Measurements from ENCODE around the gene SPESP1.
"Not testable (repeated sequence)": the region's sequence is repeated elsewhere in the genome, so short reads cannot be mapped to it uniquely, and the experiment has no call there.

SPESP1 gene

GRCh38 chr15:68962465-68962864 lies 32.1 kb downstream of the SPESP1 start:
- DNase-seq (ENCODE audit: low read depth in 1 of 2, low spot score in 1 of 2), result no peak

- DNase-seq (ENCODE audit: low read depth in 1 of 2, low spot score in 1 of 2), result not testable (repeated sequence)
Observed at GRCh38 chr15:68963719-68964118, 33.4 kb downstream of the SPESP1 start.

GRCh38 chr15:68966996-68967395 lies 36.7 kb downstream of the SPESP1 start:
- no peak for DNase-seq (ENCODE audit: low read depth in 1 of 2, low spot score in 1 of 2)

GRCh38 chr15:68967948-68968347 lies 37.6 kb downstream of the SPESP1 start:
- no peak for DNase-seq (ENCODE audit: low read depth in 1 of 2, low spot score in 1 of 2)

GRCh38 chr15:68969298-68969697 lies 39.0 kb downstream of the SPESP1 start:
- no peak for DNase-seq (ENCODE audit: low read depth in 1 of 2, low spot score in 1 of 2)

GRCh38 chr15:68972201-68973065 lies 42.1 kb downstream of the SPESP1 start:
- no peak for DNase-seq (ENCODE audit: low read depth in 1 of 2, low spot score in 1 of 2)

- not testable (repeated sequence) for DNase-seq (ENCODE audit: low read depth in 1 of 2, low spot score in 1 of 2)
Observed at GRCh38 chr15:68975651-68976160, 45.4 kb downstream of the SPESP1 start.

- DNase-seq (ENCODE audit: low read depth in 1 of 2, low spot score in 1 of 2), result not testable (repeated sequence)
Observed at GRCh38 chr15:68977426-68977825, 47.1 kb downstream of the SPESP1 start.

GRCh38 chr15:68979006-68979405 lies 48.7 kb downstream of the SPESP1 start:
- no peak for DNase-seq (ENCODE audit: low read depth in 1 of 2, low spot score in 1 of 2)

GRCh38 chr15:68979816-68980215 lies 49.5 kb downstream of the SPESP1 start:
- no peak for DNase-seq (ENCODE audit: low read depth in 1 of 2, low spot score in 1 of 2)

GRCh38 chr15:68980786-68981185 lies 50.5 kb downstream of the SPESP1 start:
- no peak for DNase-seq (ENCODE audit: low read depth in 1 of 2, low spot score in 1 of 2)

GRCh38 chr15:68981941-68982340 lies 51.6 kb downstream of the SPESP1 start:
- DNase-seq (ENCODE audit: low read depth in 1 of 2, low spot score in 1 of 2), result no peak

GRCh38 chr15:68982976-68983563 lies 52.7 kb downstream of the SPESP1 start:
- no peak for DNase-seq (ENCODE audit: low read depth in 1 of 2, low spot score in 1 of 2)

GRCh38 chr15:68983961-68984481 lies 53.7 kb downstream of the SPESP1 start:
- DNase-seq (ENCODE audit: low read depth in 1 of 2, low spot score in 1 of 2), result no peak

GRCh38 chr15:68984586-68984985 lies 54.3 kb downstream of the SPESP1 start:
- DNase-seq (ENCODE audit: low read depth in 1 of 2, low spot score in 1 of 2), result no peak

- DNase-seq (ENCODE audit: low read depth in 1 of 2, low spot score in 1 of 2), result no peak
Observed at GRCh38 chr15:68985361-68985891, 55.1 kb downstream of the SPESP1 start.

GRCh38 chr15:68986322-68986721 lies 56.0 kb downstream of the SPESP1 start:
- DNase-seq (ENCODE audit: low read depth in 1 of 2, low spot score in 1 of 2), result no peak

GRCh38 chr15:68987120-68987519 lies 56.8 kb downstream of the SPESP1 start:
- DNase-seq (ENCODE audit: low read depth in 1 of 2, low spot score in 1 of 2), result no peak

- no peak for DNase-seq (ENCODE audit: low read depth in 1 of 2, low spot score in 1 of 2)
Observed at GRCh38 chr15:68987676-68988075, 57.4 kb downstream of the SPESP1 start.

GRCh38 chr15:68989541-68990230 lies 59.4 kb downstream of the SPESP1 start:
- no peak for DNase-seq (ENCODE audit: low read depth in 1 of 2, low spot score in 1 of 2)

All from stimulated activated CD4-positive, alpha-beta T cell treated with anti-CD3 and anti-CD28 coated beads, Interleukin-15, amount 100 ng/mL, for 1 hour (primary cell).